Vagina (tissue), 2 donors: ENCODE measurements around the gene BIN1.

Experiments used
- CTCF ChIP-seq, 3 experiments: fragments of 450-650 bp in 2 of 3; fragments of 200-600 bp in 1 of 3; sonication (generic) in 1 of 3; IDR thresholded peaks; one replicate each; pipeline ENCODE4 v1.5.1; 2017 to 2019; ENCODE audit warnings: antibody characterized with exemption in 3 of 3, mild to moderate bottlenecking in 2 of 3, moderate library complexity in 2 of 3
- POLR2A ChIP-seq, 2 donors: fragments of 450-650 bp; IDR thresholded peaks; one replicate each; pipeline ENCODE4 v1.6.1; 2017; ENCODE audit warnings: antibody characterized with exemption in 2 of 2, mild to moderate bottlenecking in 2 of 2, moderate library complexity in 2 of 2

- TF ChIP-seq POLR2A (IDR thresholded peaks at IDR 0.05) = no peak
- no peak for TF ChIP-seq CTCF (IDR thresholded peaks at IDR 0.05)
Measured at GRCh38 chr2:127137225-127137624, 30.3 kb upstream of the BIN1 start.
